HUES64 (cell line): ENCODE results near the gene DHX30.

Source experiments
- H3K27ac ChIP-seq: 2 replicates; pipeline ENCODE4 v1.7.0; 2013; ENCODE audit warnings: low read depth, low read length, inconsistent platforms
- H3K27me3 ChIP-seq: 2 replicates; pipeline ENCODE4 v1.6.1; 2013; ENCODE audit warnings: mild to moderate bottlenecking, low read length; ENCODE audit not compliant: insufficient read depth
- H3K36me3 ChIP-seq: 2 replicates; pipeline ENCODE4 v1.6.1; 2013; ENCODE audit warnings: mild to moderate bottlenecking, low read length; ENCODE audit not compliant: insufficient read depth
- H3K4me1 ChIP-seq: 2 replicates; pipeline ENCODE4 v1.6.1; 2013; ENCODE audit warnings: mild to moderate bottlenecking, low read length, moderate library complexity; ENCODE audit not compliant: insufficient read depth
- H3K4me3 ChIP-seq: 2 replicates; pipeline ENCODE4 v1.5.1; 2013; ENCODE audit warnings: mild to moderate bottlenecking, low read length, moderate library complexity
- H3K9ac ChIP-seq: 2 replicates; pipeline ENCODE4 v1.6.1; 2013; ENCODE audit warnings: mild to moderate bottlenecking, low read depth, low read length
- H3K9me3 ChIP-seq: 2 replicates; pipeline ENCODE4 v1.6.1; 2013; ENCODE audit warnings: low read depth, low read length; ENCODE audit not compliant: insufficient read depth
- WGBS: fragments of 150-250, 120-280 bp; methylation state at CpG from one replicate; pipeline ENCODE4 v1.1.7; 2013; ENCODE audit warnings: missing lambda C conversion rate; 5-methylcytosine and 5-hydroxymethylcytosine counted together

The DHX30 gene

GRCh38 chr3:47847260-47847659 lies 44.3 kb downstream of the DHX30 start:
- WGBS: 94% methylated on average over 11 of the region's 11 CpGs
- Histone ChIP-seq H3K9ac (no peak overlapping the region), H3K27me3 (no peaks in the 10 kb centered on the region), H3K27ac (no peak overlapping the region), H3K4me3 (no peak overlapping the region), H3K4me1 (peaks cover 6% of the 10 kb centered on the region; the same call in 1 of the 2 replicates), H3K36me3 (peaks cover 100% of the 10 kb centered on the region), H3K9me3 (no peaks in the 10 kb centered on the region)

- no peak overlapping the region for H3K27ac ChIP-seq
- H3K9me3 ChIP-seq: no peaks in the 10 kb centered on the region
- H3K36me3 ChIP-seq: peaks cover 99% of the 10 kb centered on the region
- no peaks in the 10 kb centered on the region for H3K27me3 ChIP-seq
- peaks cover 4% of the 10 kb centered on the region; the same call in 1 of the 2 replicates for H3K4me1 ChIP-seq
- H3K4me3 ChIP-seq: no peak overlapping the region
- no peak overlapping the region for H3K9ac ChIP-seq
- 97% methylated on average over 23 of the region's 23 CpGs for WGBS
Observed at GRCh38 chr3:47847801-47848518, 45.0 kb downstream of the DHX30 start.

- no peak overlapping the region for H3K27ac ChIP-seq
- peaks cover 95% of the 10 kb centered on the region for H3K36me3 ChIP-seq
- H3K27me3 ChIP-seq: no peaks in the 10 kb centered on the region
- no peaks in the 10 kb centered on the region for H3K9me3 ChIP-seq
- WGBS: 95% methylated on average over 23 of the region's 23 CpGs
- no peak overlapping the region for H3K9ac ChIP-seq
- no peak overlapping the region for H3K4me3 ChIP-seq
- no peaks in the 10 kb centered on the region for H3K4me1 ChIP-seq
Observed at GRCh38 chr3:47848599-47849117, 45.7 kb downstream of the DHX30 start.

GRCh38 chr3:47849186-47849698 lies 46.3 kb downstream of the DHX30 start:
- WGBS: 95% methylated on average over 14 of the region's 14 CpGs
- Histone ChIP-seq H3K9me3 (no peaks in the 10 kb centered on the region), H3K9ac (no peak overlapping the region), H3K4me3 (no peak overlapping the region), H3K27me3 (no peaks in the 10 kb centered on the region), H3K4me1 (no peaks in the 10 kb centered on the region), H3K27ac (no peak overlapping the region), H3K36me3 (peaks cover 95% of the 10 kb centered on the region)

GRCh38 chr3:47849699-47850563 lies 47.0 kb downstream of the DHX30 start:
- Histone ChIP-seq H3K36me3 (peaks cover 95% of the 10 kb centered on the region), H3K4me3 (no peak overlapping the region), H3K9ac (no peak overlapping the region), H3K27ac (no peak overlapping the region), H3K9me3 (no peaks in the 10 kb centered on the region), H3K4me1 (no peaks in the 10 kb centered on the region), H3K27me3 (no peaks in the 10 kb centered on the region)
- 95% methylated on average over 35 of the region's 35 CpGs for WGBS

GRCh38 chr3:47850564-47851410 lies 47.8 kb downstream of the DHX30 start:
- Histone ChIP-seq H3K27ac (0 out of 2 replicates have a peak overlapping the region, but pooled peaks have one; percentile 5), H3K36me3 (peaks cover 95% of the 10 kb centered on the region), H3K4me3 (no peak overlapping the region), H3K27me3 (no peaks in the 10 kb centered on the region), H3K4me1 (no peaks in the 10 kb centered on the region), H3K9me3 (no peaks in the 10 kb centered on the region), H3K9ac (no peak overlapping the region)
- WGBS: 92% methylated on average over 14 of the region's 14 CpGs

- 92% methylated on average over 8 of the region's 12 CpGs for WGBS
- H3K9ac ChIP-seq: no peak overlapping the region
Observed at GRCh38 chr3:47851888-47852603, 49.1 kb downstream of the DHX30 start.

GRCh38 chr3:47852604-47853602 lies 50.0 kb downstream of the DHX30 start:
- peaks cover 91% of the 10 kb centered on the region for H3K36me3 ChIP-seq
- H3K4me3 ChIP-seq: no peak overlapping the region
- no peaks in the 10 kb centered on the region for H3K27me3 ChIP-seq
- no peak overlapping the region for H3K27ac ChIP-seq
- no peak overlapping the region for H3K9ac ChIP-seq
- no peaks in the 10 kb centered on the region for H3K4me1 ChIP-seq
- no peaks in the 10 kb centered on the region for H3K9me3 ChIP-seq
- 93% methylated on average over 35 of the region's 36 CpGs for WGBS

More at GRCh38 chr3:47851888-47852603, 49.1 kb downstream of the DHX30 start:
- Histone ChIP-seq H3K9me3 (no peaks in the 10 kb centered on the region), H3K36me3 (peaks cover 94% of the 10 kb centered on the region), H3K27ac (no peak overlapping the region), H3K27me3 (no peaks in the 10 kb centered on the region), H3K4me1 (no peaks in the 10 kb centered on the region), H3K4me3 (no peak overlapping the region)

GRCh38 chr3:47854267-47854666 lies 51.3 kb downstream of the DHX30 start:
- no peaks in the 10 kb centered on the region for H3K27me3 ChIP-seq
- WGBS: 92% methylated on average over 11 of the region's 11 CpGs
- H3K4me1 ChIP-seq: no peaks in the 10 kb centered on the region
- no peak overlapping the region for H3K9ac ChIP-seq
- H3K4me3 ChIP-seq: no peak overlapping the region
- no peak overlapping the region for H3K27ac ChIP-seq
- peaks cover 82% of the 10 kb centered on the region for H3K36me3 ChIP-seq
- no peaks in the 10 kb centered on the region for H3K9me3 ChIP-seq
